ENCODE data around the gene IFNGR2. TPM values are rescaled to one million over a fixed set of nuclear protein-coding genes. Genes with fewer than 3 reads are reported as not detected.

IFNGR2 gene
- total and polyA plus RNA-seq, 2 of the 8 experiments (the other 6 are each of a cell fraction or from before 2014, with no cell fraction given) = 36.0 to 46.4 TPM

- no peak for FAIRE-seq
- no peak for DNase-seq (ENCODE audit: low read depth in 1 of 2, low spot score in 2 of 2)
These were observed 70.1 kb downstream of the IFNGR2 start for GRCh38 chr21:33473344-33473743.

More at GRCh38 chr21:33473344-33473743, 70.1 kb downstream of the IFNGR2 start:
- no peak overlapping the region for H3K4me2 ChIP-seq (ENCODE audit: insufficient read depth in 1 of 2, low read depth in 2 of 2, low read length in 2 of 2)
- H3K23me2 ChIP-seq (ENCODE audit: low read depth, low read length) = no peaks in the 10 kb centered on the region; the same call in 1 of the 2 replicates
- no peak overlapping the region for H2BK120ac ChIP-seq (replicated peaks; ENCODE audit: low read depth, low read length)
- no peak overlapping the region for H3K14ac ChIP-seq (ENCODE audit: insufficient read length)
- H4K5ac ChIP-seq (ENCODE audit: insufficient read length, low read depth, low read length) = no peak overlapping the region
- H3K18ac ChIP-seq (ENCODE audit: extremely low read depth, low read length) = no peak overlapping the region
- H2BK5ac ChIP-seq (ENCODE audit: low read depth, low read length) = no peak overlapping the region
- H4K20me1 ChIP-seq (replicated peaks in 1 of 2; ENCODE audit: control insufficient read depth in 1 of 2, insufficient read depth in 2 of 2, low read length in 2 of 2) = no peaks in the 10 kb centered on the region
- TF ChIP-seq SIX5 (IDR thresholded peaks at IDR 0.05; ENCODE audit: low read depth, low read length) = no peak
- no peak for TF ChIP-seq CEBPB (IDR thresholded peaks at IDR 0.05; ENCODE audit: low read depth, low read length)
- no peak for TF ChIP-seq CBX8 (IDR thresholded peaks at IDR 0.05; ENCODE audit: borderline replicate concordance, low read depth, low read length)
- no peak for TF ChIP-seq CTBP2 (IDR thresholded peaks at IDR 0.05; ENCODE audit: borderline replicate concordance, insufficient read depth, insufficient read length, low read length)
- TF ChIP-seq KDM4A (IDR thresholded peaks at IDR 0.05; ENCODE audit: low read depth, low read length, severe bottlenecking) = no peak
- TF ChIP-seq SP1 (IDR thresholded peaks at IDR 0.05; ENCODE audit: low read depth, low read length) = no peak
- TF ChIP-seq HDAC6 (IDR thresholded peaks at IDR 0.05; ENCODE audit: low read depth, low read length) = no peak
- TF ChIP-seq YY1 (IDR thresholded peaks at IDR 0.05; ENCODE audit: low read depth, low read length) = no peak
- no peak for TF ChIP-seq ATF2 (IDR thresholded peaks at IDR 0.05; ENCODE audit: low read length)
- TF ChIP-seq KDM5A (IDR thresholded peaks at IDR 0.05; ENCODE audit: low read length) = no peak
- no peak for TF ChIP-seq CBX5 (IDR thresholded peaks at IDR 0.05; ENCODE audit: low read depth, low read length)
- TF ChIP-seq EZH2 (IDR thresholded peaks at IDR 0.05; ENCODE audit: low read depth, low read length, severe bottlenecking) = no peak
- no peak overlapping the region for H3K23ac ChIP-seq (ENCODE audit: insufficient read length)
- no peak overlapping the region for H3K27ac ChIP-seq (ENCODE audit: low read depth, low read length)
- H3K79me1 ChIP-seq (ENCODE audit: low read depth, low read length) = no peaks in the 10 kb centered on the region
- peaks cover 3 to 26% of the 10 kb centered on the region in 2 experiments; a peak in 2 of 4 replicates for H3K79me2 ChIP-seq (ENCODE audit: control insufficient read depth in 1 of 2, insufficient read depth in 2 of 2, low read length in 2 of 2)
- no peak overlapping the region for H2AK5ac ChIP-seq (ENCODE audit: low read depth, low read length)
- no peak overlapping the region for H3K4ac ChIP-seq (replicated peaks; ENCODE audit: insufficient read length, low read depth, low read length)
- H4K8ac ChIP-seq (ENCODE audit: extremely low read depth, insufficient read depth, low read length) = no peak overlapping the region
- ChIA-PET POLR2A (ENCODE audit: partially characterized antibody) (interaction anchor here (0.8 kb wide), 1 partner anchor 73 kb away, joined by 3 read pairs; no protein-coding TSS in a partner anchor), CTCF (ENCODE audit: partially characterized antibody) (no interaction called here)
- no peak overlapping the region for H3K4me3 ChIP-seq (ENCODE audit: extremely low read depth in 1 of 4, insufficient read depth in 2 of 4, low read depth in 3 of 4, low read length in 4 of 4)
- H2BK15ac ChIP-seq (ENCODE audit: low read length) = no peak overlapping the region
- H3K4me1 ChIP-seq (replicated peaks in 1 of 4; ENCODE audit: control insufficient read depth in 3 of 4, insufficient read depth in 4 of 4, low read length in 3 of 4) = 0 out of 7 replicates have a peak, but pooled peaks cover 0 to 2% (median 0%) of the 10 kb centered on the region in 4 experiments
- no peaks in the 10 kb centered on the region for H3K9me3 ChIP-seq (ENCODE audit: insufficient read depth in 2 of 2, low read depth in 1 of 2, low read length in 1 of 2)
- H3K27me3 ChIP-seq (replicated peaks in 1 of 4; ENCODE audit: control insufficient read depth in 3 of 4, extremely low read depth in 1 of 4, insufficient read depth in 3 of 4, low read length in 3 of 4) = no peaks in the 10 kb centered on the region
- H4K91ac ChIP-seq (replicated peaks; ENCODE audit: insufficient read length, low read length) = no peak overlapping the region
- no peak overlapping the region for H3K9ac ChIP-seq (replicated peaks in 1 of 4; ENCODE audit: extremely low read depth in 1 of 4, low read depth in 3 of 4, low read length in 3 of 4)
- no peak overlapping the region for H3K56ac ChIP-seq (replicated peaks; ENCODE audit: insufficient read length, low read depth, low read length)
- no peak overlapping the region for H2BK20ac ChIP-seq (ENCODE audit: low read length)
- no peak overlapping the region for H2BK12ac ChIP-seq (ENCODE audit: low read depth, low read length)
- 88% methylated on average over 2 of the region's 3 CpGs; no CpG with 5 or more reads in 1 of the 2 experiments for WGBS, 2 experiments (ENCODE audit: extremely low coverage in 1 of 2, insufficient coverage in 1 of 2, insufficient read length in 1 of 2, insufficient replicate concordance in 2 of 2, low coverage in 1 of 2, low lambda C conversion rate in 2 of 2, missing lambda C conversion rate in 1 of 2)
- no peaks in the 10 kb centered on the region for H3K36me3 ChIP-seq (ENCODE audit: control insufficient read depth in 2 of 4, insufficient read depth in 4 of 4, low read length in 3 of 4)
- no peak overlapping the region for H2AFZ ChIP-seq (ENCODE audit: low read length)
